HG03103 (cell line): Measurements from ENCODE around the gene RALGDS.
"Not testable (repeated sequence)": the region's sequence is repeated elsewhere in the genome, so short reads cannot be mapped to it uniquely, and the experiment has no call there.

Source experiments
- ATAC-seq: cut with Tn5 transposase; IDR thresholded peaks from one replicate; pipeline ENCODE4 v1.9.1; 2021; ENCODE audit warnings: low read depth; ENCODE audit not compliant: unreplicated experiment

The RALGDS gene

GRCh38 chr9:133121198-133121914 lies at the start of gene RALGDS:
Gene RALGDS, minus strand, starts transcription at chr9:133121240. Its CDS starts 86 bp downstream, at chr9:133121154.
- ATAC-seq, result peak; percentile 54

- no peak for ATAC-seq
Observed at GRCh38 chr9:133170716-133171115, 49.7 kb upstream of the RALGDS start.

- ATAC-seq, result not testable (repeated sequence)
Observed at GRCh38 chr9:133169687-133170086, 48.6 kb upstream of the RALGDS start.

GRCh38 chr9:133169102-133169501 lies 48.1 kb upstream of the RALGDS start:
- no peak for ATAC-seq

- no peak for ATAC-seq
Observed at GRCh38 chr9:133168432-133168831, 47.4 kb upstream of the RALGDS start.

- ATAC-seq, result no peak
Observed at GRCh38 chr9:133167769-133168168, 46.7 kb upstream of the RALGDS start.

- ATAC-seq, result no peak
Observed at GRCh38 chr9:133167096-133167730, 46.2 kb upstream of the RALGDS start.

- ATAC-seq, result no peak
Observed at GRCh38 chr9:133166392-133166791, 45.4 kb upstream of the RALGDS start.

- no peak for ATAC-seq
Observed at GRCh38 chr9:133165452-133165730, 44.4 kb upstream of the RALGDS start.

- ATAC-seq, result no peak
Observed at GRCh38 chr9:133164191-133164590, 43.2 kb upstream of the RALGDS start.

- no peak for ATAC-seq
Observed at GRCh38 chr9:133163504-133164172, 42.6 kb upstream of the RALGDS start, which contains the start of gene GBGT1. Gene GBGT1, minus strand, starts transcription at chr9:133163914. Its CDS starts 1,502 bp downstream, at chr9:133162412.

GRCh38 chr9:133162861-133163503 lies 41.9 kb upstream of the RALGDS start:
- ATAC-seq, result no peak

- no peak for ATAC-seq
Observed at GRCh38 chr9:133161547-133161950, 40.5 kb upstream of the RALGDS start.

- ATAC-seq, result no peak
Observed at GRCh38 chr9:133160742-133161546, 39.9 kb upstream of the RALGDS start.

- no peak for ATAC-seq
Observed at GRCh38 chr9:133158695-133159094, 37.7 kb upstream of the RALGDS start.

- no peak for ATAC-seq
Observed at GRCh38 chr9:133155156-133155555, 34.1 kb upstream of the RALGDS start.

GRCh38 chr9:133154097-133154989 lies 33.3 kb upstream of the RALGDS start:
- no peak for ATAC-seq

GRCh38 chr9:133153227-133154096 lies 32.4 kb upstream of the RALGDS start:
- no peak for ATAC-seq
